ENCODE data around the gene METTL1. TPM values are rescaled to one million over a fixed set of nuclear protein-coding genes. Genes with fewer than 3 reads are reported as not detected.

The METTL1 gene
- total and polyA plus RNA-seq, 2 experiments from 2014 or later: 18.9 to 39.5 TPM

DNA sequence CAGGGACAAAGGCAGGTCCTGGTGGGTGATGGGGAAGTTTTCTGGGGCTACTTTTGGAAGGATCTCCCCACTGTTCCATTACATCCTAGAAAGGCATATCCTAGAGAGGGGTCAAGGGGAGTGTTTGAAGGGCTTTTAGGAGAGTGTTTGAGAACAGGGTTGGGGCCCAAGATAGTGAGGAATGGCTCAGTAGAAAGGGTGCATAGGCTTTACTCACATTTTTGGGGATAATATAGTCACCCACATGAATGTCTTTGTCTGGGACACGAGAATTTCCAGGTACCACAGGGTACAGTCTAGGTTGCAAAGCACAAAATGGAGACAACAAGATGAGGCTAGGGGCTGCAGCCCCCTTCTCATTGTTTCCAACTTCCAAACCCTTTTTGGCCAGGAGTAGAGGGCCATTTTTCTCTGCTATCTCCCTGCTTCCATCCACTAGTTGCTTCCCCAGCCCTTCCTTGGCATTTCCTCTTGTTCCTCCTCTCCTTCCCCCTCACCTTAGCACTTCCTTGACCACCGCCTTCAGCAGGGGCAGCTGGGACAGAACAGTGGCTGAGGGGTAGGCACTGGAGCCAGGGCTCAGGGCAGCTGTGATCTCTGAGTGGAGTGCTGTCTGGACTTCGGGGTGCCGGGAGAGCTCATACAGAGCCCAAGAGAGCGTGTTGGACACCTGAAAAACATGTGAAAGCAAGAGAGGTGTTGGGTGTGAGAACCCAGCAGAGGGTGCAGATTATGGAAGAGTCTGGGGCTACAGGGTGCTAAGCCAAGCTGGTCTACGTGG, 7.8 kb downstream of the METTL1 start:
- peaks cover 83% of the 10 kb centered on the region for H3K27me3 ChIP-seq (ENCODE audit: insufficient read depth)
- H3K4me1 ChIP-seq (ENCODE audit: insufficient read depth): peaks cover 21% of the 10 kb centered on the region; the same call in 1 of the 2 replicates
- TF ChIP-seq ZNF331 (CRISPR knock-in tag; IDR thresholded peaks at IDR 0.05; ENCODE audit: low read depth): no peak
- TF ChIP-seq STAT1 (IDR thresholded peaks at IDR 0.05; ENCODE audit: unreplicated experiment): no peak
- peak; percentile 19 for TF ChIP-seq EZH2 (IDR thresholded peaks at IDR 0.05; ENCODE audit: low read depth, unreplicated experiment)
- TF ChIP-seq, protein P1, sequence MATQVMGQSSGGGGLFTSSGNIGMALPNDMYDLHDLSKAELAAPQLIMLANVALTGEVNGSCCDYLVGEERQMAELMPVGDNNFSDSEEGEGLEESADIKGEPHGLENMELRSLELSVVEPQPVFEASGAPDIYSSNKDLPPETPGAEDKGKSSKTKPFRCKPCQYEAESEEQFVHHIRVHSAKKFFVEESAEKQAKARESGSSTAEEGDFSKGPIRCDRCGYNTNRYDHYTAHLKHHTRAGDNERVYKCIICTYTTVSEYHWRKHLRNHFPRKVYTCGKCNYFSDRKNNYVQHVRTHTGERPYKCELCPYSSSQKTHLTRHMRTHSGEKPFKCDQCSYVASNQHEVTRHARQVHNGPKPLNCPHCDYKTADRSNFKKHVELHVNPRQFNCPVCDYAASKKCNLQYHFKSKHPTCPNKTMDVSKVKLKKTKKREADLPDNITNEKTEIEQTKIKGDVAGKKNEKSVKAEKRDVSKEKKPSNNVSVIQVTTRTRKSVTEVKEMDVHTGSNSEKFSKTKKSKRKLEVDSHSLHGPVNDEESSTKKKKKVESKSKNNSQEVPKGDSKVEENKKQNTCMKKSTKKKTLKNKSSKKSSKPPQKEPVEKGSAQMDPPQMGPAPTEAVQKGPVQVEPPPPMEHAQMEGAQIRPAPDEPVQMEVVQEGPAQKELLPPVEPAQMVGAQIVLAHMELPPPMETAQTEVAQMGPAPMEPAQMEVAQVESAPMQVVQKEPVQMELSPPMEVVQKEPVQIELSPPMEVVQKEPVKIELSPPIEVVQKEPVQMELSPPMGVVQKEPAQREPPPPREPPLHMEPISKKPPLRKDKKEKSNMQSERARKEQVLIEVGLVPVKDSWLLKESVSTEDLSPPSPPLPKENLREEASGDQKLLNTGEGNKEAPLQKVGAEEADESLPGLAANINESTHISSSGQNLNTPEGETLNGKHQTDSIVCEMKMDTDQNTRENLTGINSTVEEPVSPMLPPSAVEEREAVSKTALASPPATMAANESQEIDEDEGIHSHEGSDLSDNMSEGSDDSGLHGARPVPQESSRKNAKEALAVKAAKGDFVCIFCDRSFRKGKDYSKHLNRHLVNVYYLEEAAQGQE (IDR thresholded peaks at IDR 0.05; ENCODE audit: unreplicated experiment): no peak
- no peak for TF ChIP-seq ZNF462 (CRISPR knock-in tag; IDR thresholded peaks at IDR 0.05)
- peaks cover 57% of the 10 kb centered on the region for H3K27me3 Mint-ChIP-seq (ENCODE audit: insufficient read depth, low read depth, poor library complexity)
- H3K9me2 ChIP-seq (ENCODE audit: insufficient read depth): no peaks in the 10 kb centered on the region
- no peak overlapping the region; the same call in 1 of the 2 replicates for H3K27ac Mint-ChIP-seq
- H3K79me2 ChIP-seq (replicated peaks; ENCODE audit: insufficient read depth): no peaks in the 10 kb centered on the region
- H3K4me3 Mint-ChIP-seq: peak overlapping the region; percentile 68
- H2AFZ ChIP-seq: peak overlapping the region; percentile 95
- H3K36me3 ChIP-seq (ENCODE audit: insufficient read depth): no peaks in the 10 kb centered on the region; the same call in 1 of the 2 replicates
- no peaks in the 10 kb centered on the region for H3K9me3 Mint-ChIP-seq
- H3F3A ChIP-seq (replicated peaks; ENCODE audit: low read depth): peaks cover 11% of the 10 kb centered on the region
- H3K4me2 ChIP-seq: peak overlapping the region; percentile 97
- peak overlapping the region; percentile 83 for H3K4me3 ChIP-seq
- no peak for ATAC-seq
- peaks cover 36% of the 10 kb centered on the region for H3K4me1 Mint-ChIP-seq
- no peak for DNase-seq (ENCODE audit: low spot score)
- H4K20me1 ChIP-seq (replicated peaks; ENCODE audit: insufficient read depth): no peaks in the 10 kb centered on the region
- peaks cover 12% of the 10 kb centered on the region for H3K36me3 Mint-ChIP-seq (ENCODE audit: low read depth)
- H3K27ac ChIP-seq (ENCODE audit: low read depth): no peak overlapping the region
